SU-DHL-6 (cell line): ENCODE data around the gene SHMT2.
A peak's percentile ranks its signal among the peaks of the same experiment; 100 is the strongest.

Experiments used
- H2AFZ ChIP-seq: fragments of 200-600 bp; sonication (generic); 2 replicates; pipeline ENCODE4 v1.6.1; 2014; ENCODE audit warnings: low read depth, mild to moderate bottlenecking, moderate library complexity, mixed read lengths, antibody characterized with exemption, low read length; ENCODE audit not compliant: severe bottlenecking
- H3F3A ChIP-seq: fragments of 200-600 bp; shearing (Covaris generic); 2 replicates; pipeline ENCODE4 v1.6.0; 2016; ENCODE audit warnings: antibody characterized with exemption, mild to moderate bottlenecking; ENCODE audit not compliant: insufficient read depth
- H3K27ac ChIP-seq: fragments of 200-600 bp; sonication (generic); 2 replicates; pipeline ENCODE4 v1.5.1; 2016; ENCODE audit warnings: low read depth, mild to moderate bottlenecking, low read length, moderate library complexity, mixed read lengths
- H3K27me3 ChIP-seq: fragments of 200-600 bp; sonication (generic), shearing (Covaris generic); 2 replicates; pipeline ENCODE4 v1.6.0; 2014; ENCODE audit warnings: mild to moderate bottlenecking, low read length
- H3K36me3 ChIP-seq: fragments of 200-600 bp; sonication (generic); 2 replicates; pipeline ENCODE4 v1.6.1; 2014; ENCODE audit warnings: mild to moderate bottlenecking, low read length, mixed read lengths
- H3K4me2 ChIP-seq: fragments of 300-600, 200-600 bp; shearing (Covaris generic), sonication (generic); 2 replicates; pipeline ENCODE4 v1.6.0; 2014; ENCODE audit warnings: low read length, low read depth, mild to moderate bottlenecking; ENCODE audit not compliant: poor library complexity, severe bottlenecking
- H3K4me3 ChIP-seq: fragments of 200-600 bp; sonication (generic); 2 replicates; pipeline ENCODE4 v1.5.1; 2014; ENCODE audit warnings: antibody characterized with exemption, low read length, mild to moderate bottlenecking, mixed read lengths; ENCODE audit not compliant: insufficient read depth, poor library complexity, severe bottlenecking
- H3K79me2 ChIP-seq: fragments of 200-600 bp; sonication (generic); 2 replicates; pipeline ENCODE4 v1.6.1; 2014; ENCODE audit warnings: mild to moderate bottlenecking, low read length, moderate library complexity; ENCODE audit not compliant: insufficient read depth
- H3K9ac ChIP-seq: fragments of 200-600 bp; sonication (generic); 2 replicates; pipeline ENCODE4 v1.7.0; 2014; ENCODE audit warnings: mild to moderate bottlenecking, low read length
- H3K9me2 ChIP-seq: fragments of 200-600 bp; sonication (generic); replicated peaks from 2 replicates; pipeline ENCODE4 v1.6.1; 2014; ENCODE audit warnings: low read length; ENCODE audit not compliant: insufficient read depth
- H3K9me3 ChIP-seq: fragments of 200-600 bp; sonication (generic); 2 replicates; pipeline ENCODE4 v1.6.1; 2014; ENCODE audit warnings: low read length, mixed read lengths; ENCODE audit not compliant: insufficient read depth
- H4K20me1 ChIP-seq: fragments of 200-600 bp; sonication (generic); 2 replicates; pipeline ENCODE4 v1.6.1; 2014; ENCODE audit warnings: low read depth, mild to moderate bottlenecking, antibody characterized with exemption, low read length, moderate library complexity, mixed read lengths
- EZH2phosphoT487 ChIP-seq: fragments of 200-600 bp; sonication (generic), shearing (Covaris generic); conservative IDR thresholded peaks from 2 replicates; pipeline ENCODE4 v1.6.1; 2018; ENCODE audit warnings: mild to moderate bottlenecking, antibody characterized with exemption, low read length, moderate library complexity, mixed read lengths
- TF ChIP-seq, protein P1 (sequence below): fragments of 200-600 bp; sonication (generic); IDR thresholded peaks from one replicate; pipeline ENCODE4 v1.5.1; 2017; ENCODE audit warnings: antibody characterized with exemption, mild to moderate bottlenecking, low read length, moderate library complexity; ENCODE audit not compliant: insufficient read depth, poor library complexity, severe bottlenecking

The SHMT2 gene

DNA sequence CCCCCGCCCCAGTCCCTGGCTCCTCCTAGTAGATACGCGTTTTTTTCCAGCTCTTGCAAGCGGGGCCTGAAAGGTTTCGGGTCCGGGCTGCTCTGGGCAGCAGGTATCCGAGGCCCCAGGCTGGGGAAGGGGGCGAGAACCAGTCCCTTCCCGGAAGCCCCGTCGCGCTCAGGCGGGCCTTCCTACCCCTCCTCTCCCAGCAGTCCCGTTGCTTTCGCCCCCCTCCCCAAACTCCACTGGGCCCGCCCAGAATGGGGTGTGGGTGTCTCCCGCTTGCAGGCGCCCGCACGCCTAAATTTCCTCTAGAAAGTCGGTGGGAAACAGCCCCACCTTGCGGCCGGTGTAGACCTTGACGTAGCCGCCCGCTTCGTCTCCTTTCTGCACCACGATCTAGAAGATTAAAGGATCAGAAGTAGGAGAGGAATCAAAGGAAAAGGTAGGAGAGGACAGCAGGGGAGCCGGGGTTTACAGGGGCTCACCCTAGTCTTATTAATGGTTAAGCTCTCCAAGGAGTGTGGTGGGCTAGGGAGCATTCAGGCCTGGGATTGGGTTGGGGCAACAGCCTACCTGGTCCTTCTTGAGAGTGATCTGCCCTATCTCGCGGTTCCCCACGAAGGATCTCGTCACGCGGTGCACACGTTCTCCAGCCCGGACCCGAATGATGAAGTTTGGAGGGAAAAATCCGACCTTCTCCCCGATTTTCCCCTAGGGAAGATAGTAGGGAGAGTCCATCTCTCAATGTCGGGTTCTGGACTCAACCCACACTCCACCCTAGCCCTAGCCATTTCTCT lies 14.2 kb downstream of the SHMT2 start:
- H3F3A ChIP-seq: peaks cover 27% of the 10 kb centered on the region
- no peaks in the 10 kb centered on the region; the same call in 1 of the 2 replicates for H4K20me1 ChIP-seq
- peak overlapping the region; percentile 88 for H3K27ac ChIP-seq
- H2AFZ ChIP-seq: peak overlapping the region; percentile 73
- no peaks in the 10 kb centered on the region for H3K36me3 ChIP-seq
- TF ChIP-seq, protein P1, sequence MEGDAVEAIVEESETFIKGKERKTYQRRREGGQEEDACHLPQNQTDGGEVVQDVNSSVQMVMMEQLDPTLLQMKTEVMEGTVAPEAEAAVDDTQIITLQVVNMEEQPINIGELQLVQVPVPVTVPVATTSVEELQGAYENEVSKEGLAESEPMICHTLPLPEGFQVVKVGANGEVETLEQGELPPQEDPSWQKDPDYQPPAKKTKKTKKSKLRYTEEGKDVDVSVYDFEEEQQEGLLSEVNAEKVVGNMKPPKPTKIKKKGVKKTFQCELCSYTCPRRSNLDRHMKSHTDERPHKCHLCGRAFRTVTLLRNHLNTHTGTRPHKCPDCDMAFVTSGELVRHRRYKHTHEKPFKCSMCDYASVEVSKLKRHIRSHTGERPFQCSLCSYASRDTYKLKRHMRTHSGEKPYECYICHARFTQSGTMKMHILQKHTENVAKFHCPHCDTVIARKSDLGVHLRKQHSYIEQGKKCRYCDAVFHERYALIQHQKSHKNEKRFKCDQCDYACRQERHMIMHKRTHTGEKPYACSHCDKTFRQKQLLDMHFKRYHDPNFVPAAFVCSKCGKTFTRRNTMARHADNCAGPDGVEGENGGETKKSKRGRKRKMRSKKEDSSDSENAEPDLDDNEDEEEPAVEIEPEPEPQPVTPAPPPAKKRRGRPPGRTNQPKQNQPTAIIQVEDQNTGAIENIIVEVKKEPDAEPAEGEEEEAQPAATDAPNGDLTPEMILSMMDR: peak; percentile 92
- TF ChIP-seq EZH2phosphoT487: no peak
- H3K79me2 ChIP-seq: no peaks in the 10 kb centered on the region
- peak overlapping the region; percentile 92 for H3K9ac ChIP-seq
- no peaks in the 10 kb centered on the region for H3K9me2 ChIP-seq
- peak overlapping the region; percentile 88 for H3K4me2 ChIP-seq
- H3K4me3 ChIP-seq: peak overlapping the region; percentile 40
- no peaks in the 10 kb centered on the region for H3K9me3 ChIP-seq
- H3K27me3 ChIP-seq: no peaks in the 10 kb centered on the region

DNA sequence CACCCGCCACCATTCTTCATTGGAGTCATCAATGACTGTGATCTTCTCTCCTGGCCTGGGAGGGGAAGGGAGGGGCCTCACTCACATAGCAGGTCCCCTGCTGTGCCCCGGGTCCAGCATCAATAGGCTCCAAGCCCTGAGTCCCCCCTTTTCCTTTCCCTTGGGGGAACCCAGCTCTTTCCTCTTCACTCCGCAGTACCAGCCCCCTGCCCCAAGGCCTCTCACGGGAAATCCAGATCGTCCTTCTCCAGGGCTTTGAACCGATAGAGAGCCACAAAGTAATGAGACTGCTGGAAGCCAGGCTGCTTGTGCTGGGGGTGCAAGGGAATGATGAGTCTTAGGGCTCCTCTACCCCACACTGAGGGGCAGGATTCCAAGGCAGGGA lies 14.8 kb downstream of the SHMT2 start:
- peaks cover 27% of the 10 kb centered on the region for H3F3A ChIP-seq
- no peaks in the 10 kb centered on the region for H3K9me2 ChIP-seq
- H3K9ac ChIP-seq: 0 out of 2 replicates have a peak overlapping the region, but pooled peaks have one; percentile 92
- no peaks in the 10 kb centered on the region; the same call in 1 of the 2 replicates for H4K20me1 ChIP-seq
- no peaks in the 10 kb centered on the region for H3K9me3 ChIP-seq
- no peaks in the 10 kb centered on the region for H3K36me3 ChIP-seq
- no peaks in the 10 kb centered on the region for H3K27me3 ChIP-seq
- H3K79me2 ChIP-seq: no peaks in the 10 kb centered on the region
- H3K27ac ChIP-seq: no peak overlapping the region
- no peak overlapping the region for H2AFZ ChIP-seq
- no peak overlapping the region for H3K4me3 ChIP-seq
- no peak for TF ChIP-seq EZH2phosphoT487
- H3K4me2 ChIP-seq: no peak overlapping the region

DNA sequence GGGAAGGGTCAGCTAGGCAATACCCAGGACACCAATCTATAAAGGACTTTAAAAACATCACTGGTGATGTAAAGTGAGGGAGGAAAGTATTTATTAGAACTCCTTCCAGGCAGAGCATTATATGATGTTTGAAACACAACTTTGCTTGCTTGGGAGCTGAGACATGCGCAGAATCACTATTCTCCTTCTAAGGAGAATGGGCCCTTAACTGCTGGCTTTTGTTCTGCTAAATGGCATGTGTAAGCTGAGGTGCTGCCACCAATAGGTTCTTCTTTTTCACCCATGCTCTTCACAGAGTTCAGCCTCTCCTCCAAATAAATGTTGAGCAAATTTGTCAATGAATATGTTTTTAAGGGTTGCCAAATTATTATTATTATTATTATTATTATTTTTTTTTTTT lies 17.5 kb downstream of the SHMT2 start:
- Histone ChIP-seq H3K4me2 (no peak overlapping the region), H3F3A (0 out of 2 replicates have a peak, but pooled peaks cover 3% of the 10 kb centered on the region), H3K4me3 (no peak overlapping the region), H3K9me2 (no peaks in the 10 kb centered on the region), H3K79me2 (no peaks in the 10 kb centered on the region), H3K9ac (no peak overlapping the region), H3K27me3 (no peaks in the 10 kb centered on the region), H3K9me3 (no peaks in the 10 kb centered on the region), H3K36me3 (no peaks in the 10 kb centered on the region), H3K27ac (no peak overlapping the region), H4K20me1 (no peaks in the 10 kb centered on the region; the same call in 1 of the 2 replicates), H2AFZ (no peak overlapping the region)
- no peak for TF ChIP-seq EZH2phosphoT487
- TF ChIP-seq, protein P1: no peak
